Adrenal gland (tissue), 5 donors: ENCODE data around the gene ADIPOQ.

Experiments used
- POLR2A ChIP-seq, 2 donors: fragments of 450-650 bp; IDR thresholded peaks; one replicate each; pipeline ENCODE4 v1.6.1; 2017; ENCODE audit warnings: antibody characterized with exemption in 2 of 2, mild to moderate bottlenecking in 2 of 2, moderate library complexity in 1 of 2
- TF ChIP-seq, protein P1 (sequence below), 6 experiments: fragments of 450-650 bp in 4 of 6; fragments of 200-600 bp in 2 of 6; sonication (generic) in 1 of 6; IDR thresholded peaks; 1 replicate in 5 of 6; 2 replicates in 1 of 6; pipeline versions ENCODE4 v1.5.1 to v1.8.0; 2016 to 2021; ENCODE audit warnings: antibody characterized with exemption in 6 of 6, mild to moderate bottlenecking in 2 of 6, moderate library complexity in 1 of 6
- donor health status: DM: no; HTN: no; CAD: no.

DNA sequence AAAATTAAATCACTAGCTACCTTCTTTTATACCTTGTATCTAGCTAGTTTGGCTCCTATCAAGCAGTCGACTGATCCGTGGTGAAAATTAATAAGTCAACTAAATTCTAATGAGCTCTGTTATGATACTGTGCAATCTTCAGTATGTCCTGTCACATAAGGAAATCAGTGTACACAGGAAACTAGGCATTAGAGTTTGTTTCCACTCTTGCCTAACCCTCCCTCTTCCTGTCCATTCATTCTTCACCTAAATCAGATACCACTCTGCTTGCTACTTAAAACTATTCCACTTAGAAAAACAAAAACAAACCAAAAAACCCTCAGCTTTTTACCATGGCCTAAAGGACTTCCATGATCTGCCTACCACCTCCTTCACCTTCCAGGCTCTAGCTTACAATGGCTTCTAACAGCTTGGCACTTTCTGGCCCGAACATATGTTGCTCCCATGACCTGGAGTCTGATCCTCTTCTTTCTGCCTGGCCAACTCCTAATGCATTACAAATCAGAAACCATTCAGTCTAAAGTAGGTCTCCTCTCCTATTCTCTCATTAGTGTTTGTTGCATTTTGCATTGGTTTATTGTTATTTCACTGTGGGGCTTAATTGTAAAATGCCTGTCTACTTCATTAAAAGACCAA lies 44.2 kb upstream of the ADIPOQ start:
- TF ChIP-seq POLR2A (IDR thresholded peaks at IDR 0.05): no peak
- TF ChIP-seq, protein P1, sequence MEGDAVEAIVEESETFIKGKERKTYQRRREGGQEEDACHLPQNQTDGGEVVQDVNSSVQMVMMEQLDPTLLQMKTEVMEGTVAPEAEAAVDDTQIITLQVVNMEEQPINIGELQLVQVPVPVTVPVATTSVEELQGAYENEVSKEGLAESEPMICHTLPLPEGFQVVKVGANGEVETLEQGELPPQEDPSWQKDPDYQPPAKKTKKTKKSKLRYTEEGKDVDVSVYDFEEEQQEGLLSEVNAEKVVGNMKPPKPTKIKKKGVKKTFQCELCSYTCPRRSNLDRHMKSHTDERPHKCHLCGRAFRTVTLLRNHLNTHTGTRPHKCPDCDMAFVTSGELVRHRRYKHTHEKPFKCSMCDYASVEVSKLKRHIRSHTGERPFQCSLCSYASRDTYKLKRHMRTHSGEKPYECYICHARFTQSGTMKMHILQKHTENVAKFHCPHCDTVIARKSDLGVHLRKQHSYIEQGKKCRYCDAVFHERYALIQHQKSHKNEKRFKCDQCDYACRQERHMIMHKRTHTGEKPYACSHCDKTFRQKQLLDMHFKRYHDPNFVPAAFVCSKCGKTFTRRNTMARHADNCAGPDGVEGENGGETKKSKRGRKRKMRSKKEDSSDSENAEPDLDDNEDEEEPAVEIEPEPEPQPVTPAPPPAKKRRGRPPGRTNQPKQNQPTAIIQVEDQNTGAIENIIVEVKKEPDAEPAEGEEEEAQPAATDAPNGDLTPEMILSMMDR (IDR thresholded peaks at IDR 0.05): no peak
